ENCODE measurements around the gene UBE2B.

DNA sequence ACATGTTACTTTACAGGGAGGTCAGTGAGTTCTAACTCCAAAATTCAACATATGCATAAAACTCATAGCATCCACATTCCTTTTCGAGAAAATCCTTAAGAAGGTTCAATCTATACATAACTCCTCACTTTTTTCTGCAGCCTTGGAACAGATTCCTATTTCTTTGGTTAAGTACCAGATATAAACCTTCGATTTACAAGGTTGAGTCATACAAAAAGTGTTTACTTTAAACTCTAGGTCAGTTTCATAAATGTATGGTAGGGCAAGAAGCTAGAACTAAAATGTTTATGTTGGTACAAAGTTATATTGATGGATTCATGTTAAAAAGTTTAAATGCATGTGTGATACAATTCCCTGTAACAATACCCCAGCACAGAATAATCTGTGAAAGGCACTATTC is 20.9 kb downstream of the UBE2B start:
- TF ChIP-seq, protein P1, sequence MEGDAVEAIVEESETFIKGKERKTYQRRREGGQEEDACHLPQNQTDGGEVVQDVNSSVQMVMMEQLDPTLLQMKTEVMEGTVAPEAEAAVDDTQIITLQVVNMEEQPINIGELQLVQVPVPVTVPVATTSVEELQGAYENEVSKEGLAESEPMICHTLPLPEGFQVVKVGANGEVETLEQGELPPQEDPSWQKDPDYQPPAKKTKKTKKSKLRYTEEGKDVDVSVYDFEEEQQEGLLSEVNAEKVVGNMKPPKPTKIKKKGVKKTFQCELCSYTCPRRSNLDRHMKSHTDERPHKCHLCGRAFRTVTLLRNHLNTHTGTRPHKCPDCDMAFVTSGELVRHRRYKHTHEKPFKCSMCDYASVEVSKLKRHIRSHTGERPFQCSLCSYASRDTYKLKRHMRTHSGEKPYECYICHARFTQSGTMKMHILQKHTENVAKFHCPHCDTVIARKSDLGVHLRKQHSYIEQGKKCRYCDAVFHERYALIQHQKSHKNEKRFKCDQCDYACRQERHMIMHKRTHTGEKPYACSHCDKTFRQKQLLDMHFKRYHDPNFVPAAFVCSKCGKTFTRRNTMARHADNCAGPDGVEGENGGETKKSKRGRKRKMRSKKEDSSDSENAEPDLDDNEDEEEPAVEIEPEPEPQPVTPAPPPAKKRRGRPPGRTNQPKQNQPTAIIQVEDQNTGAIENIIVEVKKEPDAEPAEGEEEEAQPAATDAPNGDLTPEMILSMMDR (IDR thresholded peaks at IDR 0.05) = no peak
- no peak for TF ChIP-seq POLR2A (IDR thresholded peaks at IDR 0.05)
